Bronchial epithelial cell (primary cell): ENCODE results near the gene NEU1. TPM values are rescaled to one million over a fixed set of nuclear protein-coding genes. Genes with fewer than 3 reads are reported as not detected.
A peak's percentile ranks its signal among the peaks of the same experiment; 100 is the strongest.

Source experiments
- DNase-seq: peaks from one replicate; pipeline ENCODE4 v3.0.0-alpha.2; 2010; ENCODE audit warnings: low read depth
- FAIRE-seq: peaks from 2 replicates; lab custom pipeline; 2011; peaks lifted over from hg19 to GRCh38; lab: Jason Lieb, UNC
- H3K27me3 ChIP-seq: 2 replicates; pipeline ENCODE4 v1.5.1; 2011; ENCODE audit warnings: low read length; ENCODE audit not compliant: control insufficient read depth, insufficient read depth
- H3K36me3 ChIP-seq: 2 replicates; pipeline ENCODE4 v1.5.1; 2011; ENCODE audit warnings: low read length; ENCODE audit not compliant: control insufficient read depth, insufficient read depth
- H3K4me3 ChIP-seq: 2 replicates; pipeline ENCODE4 v1.5.1; 2011; ENCODE audit warnings: mild to moderate bottlenecking, low read depth, low read length, control low read depth
- total RNA-seq: library from RNA; depleted of rRNA; stranded (reverse); fragments of >200 nt; gene quantifications from 2 replicates; pipeline ENCODE4 v1.2.1, GENCODE V29; 2014
- TF ChIP-seq, protein P1 (sequence below): IDR thresholded peaks from 2 replicates; pipeline ENCODE4 v1.5.1; 2011; ENCODE audit warnings: mild to moderate bottlenecking, moderate library complexity, low read length, control low read depth, inconsistent platforms; ENCODE audit not compliant: insufficient read depth, severe bottlenecking

Gene NEU1
- total RNA-seq, 1 donor from 2014 or later: 70.3 TPM

DNA sequence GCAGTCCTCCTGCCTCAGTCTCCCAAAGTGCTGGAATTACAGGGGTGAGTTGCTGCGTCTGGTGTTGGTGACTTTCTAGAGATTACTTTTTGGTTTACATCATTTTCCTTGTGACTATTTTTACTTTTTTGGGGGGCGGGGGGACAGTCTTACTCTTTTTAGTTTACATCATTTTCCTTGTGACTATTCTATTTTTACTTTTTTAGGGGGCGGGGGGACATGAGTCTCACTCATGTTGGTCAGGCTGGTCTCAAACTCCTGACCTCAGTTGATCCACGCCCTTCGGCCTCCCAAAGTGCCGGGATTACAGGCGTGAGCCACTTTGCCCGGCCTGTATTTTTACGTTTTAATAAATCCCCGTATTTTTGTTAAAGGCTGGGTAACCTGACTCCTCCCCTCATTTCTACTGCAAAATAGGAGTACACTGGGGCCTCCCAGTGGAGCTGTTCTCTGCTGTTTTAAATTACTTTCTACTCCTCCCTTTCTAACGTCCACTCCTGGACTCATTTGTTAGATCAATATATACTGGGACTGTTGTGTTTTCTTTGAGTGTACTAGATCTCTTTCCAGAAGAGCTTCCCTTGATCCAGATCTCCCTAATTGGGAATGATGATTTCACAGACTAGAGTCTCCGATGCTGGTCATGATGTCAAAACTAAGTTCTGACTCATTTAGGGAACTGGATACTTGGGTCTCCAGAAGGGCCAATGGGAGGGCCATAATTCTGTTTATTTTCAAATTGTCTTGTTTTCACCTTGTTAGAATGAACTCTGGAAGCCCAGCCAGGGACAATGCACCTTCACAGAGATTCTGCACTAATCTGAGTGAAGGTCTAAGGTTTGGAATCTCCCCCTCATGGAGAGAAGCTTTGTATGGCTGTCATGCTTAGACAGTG is 25.9 kb downstream of the NEU1 start:
- TF ChIP-seq, protein P1, sequence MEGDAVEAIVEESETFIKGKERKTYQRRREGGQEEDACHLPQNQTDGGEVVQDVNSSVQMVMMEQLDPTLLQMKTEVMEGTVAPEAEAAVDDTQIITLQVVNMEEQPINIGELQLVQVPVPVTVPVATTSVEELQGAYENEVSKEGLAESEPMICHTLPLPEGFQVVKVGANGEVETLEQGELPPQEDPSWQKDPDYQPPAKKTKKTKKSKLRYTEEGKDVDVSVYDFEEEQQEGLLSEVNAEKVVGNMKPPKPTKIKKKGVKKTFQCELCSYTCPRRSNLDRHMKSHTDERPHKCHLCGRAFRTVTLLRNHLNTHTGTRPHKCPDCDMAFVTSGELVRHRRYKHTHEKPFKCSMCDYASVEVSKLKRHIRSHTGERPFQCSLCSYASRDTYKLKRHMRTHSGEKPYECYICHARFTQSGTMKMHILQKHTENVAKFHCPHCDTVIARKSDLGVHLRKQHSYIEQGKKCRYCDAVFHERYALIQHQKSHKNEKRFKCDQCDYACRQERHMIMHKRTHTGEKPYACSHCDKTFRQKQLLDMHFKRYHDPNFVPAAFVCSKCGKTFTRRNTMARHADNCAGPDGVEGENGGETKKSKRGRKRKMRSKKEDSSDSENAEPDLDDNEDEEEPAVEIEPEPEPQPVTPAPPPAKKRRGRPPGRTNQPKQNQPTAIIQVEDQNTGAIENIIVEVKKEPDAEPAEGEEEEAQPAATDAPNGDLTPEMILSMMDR: no peak
- H3K4me3 ChIP-seq: peak overlapping the region; percentile 91
- FAIRE-seq: no peak
- DNase-seq: peak; percentile 53
- no peaks in the 10 kb centered on the region for H3K27me3 ChIP-seq
- H3K36me3 ChIP-seq: peaks cover 17% of the 10 kb centered on the region

DNA sequence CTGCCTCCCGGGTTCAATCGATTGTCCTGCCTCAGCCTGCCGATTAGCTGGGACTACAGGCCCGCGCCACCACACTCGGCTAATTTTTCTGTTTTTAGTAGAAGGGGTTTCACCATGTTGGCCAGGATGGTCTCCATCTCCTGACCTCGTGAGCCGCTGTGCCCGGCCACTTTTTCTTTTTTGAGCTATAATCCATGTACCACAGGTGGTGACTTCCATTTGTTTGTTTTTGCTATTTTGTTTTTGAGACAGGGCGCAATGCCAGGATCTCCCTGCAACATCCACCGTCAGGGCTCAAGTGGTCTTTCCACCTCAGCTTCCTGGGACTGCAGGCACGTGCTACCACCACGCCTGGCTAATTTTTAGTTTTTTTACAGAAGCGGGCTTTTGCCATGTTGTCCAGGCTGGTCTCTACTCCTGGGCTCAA is 26.6 kb downstream of the NEU1 start:
- H3K4me3 ChIP-seq: peak overlapping the region; percentile 91
- FAIRE-seq: no peak

DNA sequence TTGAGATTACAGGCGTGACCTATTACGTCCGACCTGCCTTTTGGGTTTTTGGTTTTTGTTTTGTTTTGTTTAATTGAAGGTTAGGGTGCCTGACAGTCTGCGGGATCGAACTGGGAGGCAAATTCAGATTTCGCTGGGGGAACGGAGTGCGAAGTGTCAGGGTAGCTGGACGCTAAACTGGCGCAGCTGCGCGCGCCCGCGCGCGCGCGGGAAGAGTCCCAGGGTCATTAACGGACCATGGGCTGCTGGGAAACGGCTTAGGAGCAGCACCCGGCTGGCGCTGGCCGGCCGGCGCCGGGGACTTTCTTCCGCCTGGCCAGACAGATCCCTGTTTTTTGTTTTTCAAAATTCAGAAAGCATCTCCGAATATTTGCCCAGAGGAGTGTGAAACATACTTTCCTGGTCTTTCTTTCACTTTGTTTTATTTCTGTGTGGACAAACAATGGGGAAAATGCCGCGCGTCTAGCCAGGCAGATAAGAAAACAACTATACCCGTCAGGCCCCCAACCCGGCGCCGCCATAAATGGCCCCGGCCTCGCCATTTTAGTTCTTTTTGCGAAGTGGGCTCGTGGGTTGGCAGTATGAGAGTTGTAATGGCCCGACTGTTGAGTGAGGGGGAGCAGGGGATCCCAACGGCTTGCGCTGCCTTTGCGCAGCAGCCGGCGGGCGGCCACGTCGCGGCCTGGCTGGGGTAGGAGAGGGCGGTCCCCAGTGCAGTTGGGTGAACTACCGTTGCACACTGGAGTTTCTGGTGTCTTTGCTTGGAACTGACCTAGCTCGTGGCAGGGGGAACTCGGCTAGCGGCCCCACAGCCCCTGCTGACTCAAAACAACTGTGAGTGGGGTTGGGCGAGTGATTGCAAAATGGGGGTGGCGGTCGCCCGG is 28.0 kb downstream of the NEU1 start:
- DNase-seq: peak; percentile 71

More for the DNA sequence above, 26.6 kb downstream of the NEU1 start:
- TF ChIP-seq, protein P1: no peak
- no peaks in the 10 kb centered on the region for H3K27me3 ChIP-seq
- no peak for DNase-seq
- peaks cover 17% of the 10 kb centered on the region for H3K36me3 ChIP-seq

DNA sequence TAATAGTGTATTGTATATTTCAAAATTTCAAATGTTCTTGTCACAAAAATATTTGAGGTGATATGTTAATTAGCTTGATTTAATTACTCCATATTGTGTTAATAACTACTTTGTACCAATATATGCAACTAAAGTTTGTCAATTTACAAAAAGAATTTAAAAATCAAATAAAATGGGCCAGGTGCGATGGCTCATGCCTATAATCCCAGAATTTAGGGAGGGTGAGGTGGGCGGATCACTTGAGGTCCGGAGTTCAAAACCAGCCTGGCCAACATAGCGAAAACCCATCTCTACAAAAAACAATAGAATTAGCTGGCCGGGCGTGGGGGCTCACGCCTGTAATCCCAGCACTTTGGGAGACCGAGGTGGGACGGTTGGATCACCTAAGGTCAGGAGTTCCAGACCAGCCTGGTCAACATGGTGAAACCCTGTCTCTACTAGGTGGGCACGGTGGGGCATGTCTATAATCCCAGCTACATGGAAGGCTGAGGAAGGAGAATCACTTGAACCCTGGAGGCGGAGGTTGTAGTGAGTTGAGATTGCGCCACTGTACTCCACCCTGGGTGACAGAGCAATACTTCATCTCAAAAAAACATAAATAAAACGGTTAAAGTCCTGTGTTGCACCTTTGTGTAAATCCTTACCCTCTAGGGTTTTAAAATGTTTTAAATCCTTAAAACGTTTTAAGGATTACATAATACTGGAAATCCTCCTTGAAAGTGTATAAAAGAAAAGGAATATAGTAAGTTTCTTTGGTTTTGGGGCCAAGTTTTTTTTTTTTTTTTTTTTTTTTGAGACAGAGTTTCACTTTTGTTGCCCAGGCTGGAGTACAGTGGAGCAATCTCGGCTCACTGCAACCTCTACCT is 31.0 kb downstream of the NEU1 start:
- no peak for FAIRE-seq

More for the DNA sequence above, 28.0 kb downstream of the NEU1 start:
- TF ChIP-seq, protein P1: no peak
- H3K4me3 ChIP-seq: peak overlapping the region; percentile 91
- no peaks in the 10 kb centered on the region for H3K27me3 ChIP-seq
- peaks cover 14% of the 10 kb centered on the region for H3K36me3 ChIP-seq
- no peak for FAIRE-seq

More for the DNA sequence above, 31.0 kb downstream of the NEU1 start:
- H3K4me3 ChIP-seq: no peak overlapping the region
- no peak for DNase-seq
- H3K36me3 ChIP-seq: peaks cover 3% of the 10 kb centered on the region
- TF ChIP-seq, protein P1: no peak
- no peaks in the 10 kb centered on the region for H3K27me3 ChIP-seq
